ENCODE measurements around the gene FREY1.
A peak's percentile ranks its signal among the peaks of the same experiment; 100 is the strongest.

The FREY1 gene

DNA sequence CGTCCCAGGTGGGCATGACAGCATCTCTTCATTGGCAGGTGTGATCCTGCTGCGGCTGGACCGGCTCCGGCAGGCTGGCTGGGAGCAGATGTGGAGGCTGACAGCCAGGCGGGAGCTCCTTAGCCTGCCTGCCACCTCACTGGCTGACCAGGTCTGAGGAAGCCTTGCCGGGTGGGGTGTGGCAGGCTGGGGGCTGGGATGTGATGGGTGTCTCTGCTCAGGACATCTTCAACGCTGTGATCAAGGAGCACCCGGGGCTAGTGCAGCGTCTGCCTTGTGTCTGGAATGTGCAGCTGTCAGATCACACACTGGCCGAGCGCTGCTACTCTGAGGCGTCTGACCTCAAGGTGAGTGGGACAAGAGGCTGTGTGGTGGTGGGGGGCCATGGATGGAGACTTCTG lies 18.9 kb upstream of the FREY1 start:
- ATAC-seq (replicated peaks) (no peak), DNase-seq (no peak)
- Mint-ChIP-seq H3K36me3 (ENCODE audit: insufficient read depth) (peaks cover 18% of the 10 kb centered on the region), H3K27ac (no peak overlapping the region), H3K9me3 (no peaks in the 10 kb centered on the region), H3K27me3 (peaks cover 0 to 5% of the 10 kb centered on the region in 2 donors), H3K4me3 (no peak overlapping the region), H3K4me1 (ENCODE audit: low read depth in 2 of 2) (peaks cover 34 to 38% of the 10 kb centered on the region in 2 donors)

DNA sequence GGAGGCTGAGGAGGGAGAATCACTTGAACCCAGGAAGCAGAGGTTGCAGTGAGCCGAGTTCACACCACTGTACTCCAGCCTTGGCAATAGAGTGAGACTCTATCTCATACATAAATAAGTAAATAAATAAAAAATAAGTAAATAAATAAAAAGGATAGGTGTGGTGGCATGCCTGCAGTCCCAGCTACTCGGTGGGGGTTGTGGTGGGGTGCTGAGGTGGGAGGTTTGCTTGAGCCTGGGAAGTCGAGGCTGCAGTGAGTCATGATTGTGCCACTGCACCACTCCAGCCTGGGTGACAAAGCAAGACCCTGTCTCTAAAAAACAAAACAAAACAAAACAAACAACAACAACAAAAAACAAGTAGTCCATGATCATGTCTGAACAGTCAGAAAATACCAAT lies 18.5 kb upstream of the FREY1 start:
- peaks cover 30 to 39% of the 10 kb centered on the region in 2 donors for H3K4me1 Mint-ChIP-seq (ENCODE audit: low read depth in 2 of 2)
- H3K27ac Mint-ChIP-seq: peak overlapping the region in 1 of 2 donors; percentile 41
- H3K36me3 Mint-ChIP-seq (ENCODE audit: insufficient read depth): peaks cover 17% of the 10 kb centered on the region
- DNase-seq (no peak), ATAC-seq (replicated peaks) (no peak)
- H3K27me3 Mint-ChIP-seq: peaks cover 0 to 5% of the 10 kb centered on the region in 2 donors
- no peak overlapping the region for H3K4me3 Mint-ChIP-seq
- no peaks in the 10 kb centered on the region for H3K9me3 Mint-ChIP-seq

DNA sequence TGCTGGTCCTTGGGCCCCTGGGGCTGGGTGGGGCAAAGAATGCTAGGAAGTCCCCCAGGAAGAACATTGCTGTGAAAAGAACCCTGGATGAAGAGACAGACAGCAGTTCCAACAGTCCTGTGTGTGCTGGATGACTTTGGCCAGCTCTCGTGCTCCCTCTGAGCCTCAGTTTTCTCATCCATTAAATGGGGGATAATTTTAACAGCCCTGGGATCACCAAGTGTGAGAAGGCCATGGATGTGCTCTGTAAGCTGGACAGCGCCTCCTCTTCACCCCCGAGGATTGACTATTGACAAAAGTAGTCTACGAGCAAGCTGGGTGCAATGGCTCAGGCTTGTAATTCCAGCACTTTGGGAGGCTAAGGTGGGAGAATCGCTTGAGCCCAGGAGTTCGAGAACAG lies 17.9 kb upstream of the FREY1 start:
- H3K27me3 Mint-ChIP-seq: peaks cover 0 to 5% of the 10 kb centered on the region in 2 donors
- no peaks in the 10 kb centered on the region for H3K9me3 Mint-ChIP-seq
- H3K27ac Mint-ChIP-seq: peak overlapping the region in 1 of 2 donors; percentile 41
- ATAC-seq (replicated peaks) (no peak), DNase-seq (no peak)
- peaks cover 26 to 36% of the 10 kb centered on the region in 2 donors for H3K4me1 Mint-ChIP-seq (ENCODE audit: low read depth in 2 of 2)
- H3K4me3 Mint-ChIP-seq: peak overlapping the region; percentile 69 to 74
- peaks cover 12% of the 10 kb centered on the region for H3K36me3 Mint-ChIP-seq (ENCODE audit: insufficient read depth)

DNA sequence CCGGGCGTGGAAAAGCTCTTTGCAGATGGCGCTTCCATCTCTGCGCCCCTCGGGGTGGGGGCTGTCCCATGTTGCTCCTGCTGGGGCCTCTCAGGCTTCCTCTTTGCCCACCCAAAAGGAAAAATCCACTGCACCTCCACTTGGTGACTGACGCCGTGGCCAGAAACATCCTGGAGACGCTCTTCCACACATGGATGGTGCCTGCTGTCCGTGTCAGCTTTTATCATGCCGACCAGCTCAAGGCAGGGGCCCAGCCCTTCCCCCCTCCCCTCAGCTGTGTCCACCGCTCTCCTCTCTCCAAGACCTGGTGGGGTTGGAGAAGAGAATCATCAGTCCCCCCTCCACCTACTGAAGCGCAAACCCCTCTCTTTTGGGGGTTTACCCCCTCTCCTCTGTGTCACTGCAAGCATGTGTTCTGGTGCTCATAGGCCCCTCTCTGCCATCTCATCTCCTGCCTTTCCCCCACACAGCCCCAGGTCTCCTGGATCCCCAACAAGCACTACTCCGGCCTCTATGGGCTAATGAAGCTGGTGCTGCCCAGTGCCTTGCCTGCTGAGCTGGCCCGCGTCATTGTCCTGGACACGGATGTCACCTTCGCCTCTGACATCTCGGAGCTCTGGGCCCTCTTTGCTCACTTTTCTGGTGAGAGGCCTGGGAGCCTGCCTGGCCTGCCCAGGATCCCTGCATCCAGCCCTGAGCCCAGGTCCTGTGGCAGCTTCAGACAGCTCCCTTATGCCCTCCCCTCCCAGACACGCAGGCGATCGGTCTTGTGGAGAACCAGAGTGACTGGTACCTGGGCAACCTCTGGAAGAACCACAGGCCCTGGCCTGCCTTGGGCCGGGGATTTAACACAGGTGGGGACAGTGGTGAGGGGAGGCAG lies 17.2 kb upstream of the FREY1 start:
- Mint-ChIP-seq H3K27ac (peak overlapping the region; percentile 28 to 41), H3K4me1 (ENCODE audit: low read depth in 2 of 2) (peaks cover 29 to 38% of the 10 kb centered on the region in 2 donors), H3K9me3 (no peaks in the 10 kb centered on the region), H3K4me3 (peak overlapping the region; percentile 69 to 74), H3K27me3 (peaks cover 0 to 5% of the 10 kb centered on the region in 2 donors), H3K36me3 (ENCODE audit: insufficient read depth) (peaks cover 12% of the 10 kb centered on the region)
- no peak for ATAC-seq (replicated peaks)
- no peak for DNase-seq

DNA sequence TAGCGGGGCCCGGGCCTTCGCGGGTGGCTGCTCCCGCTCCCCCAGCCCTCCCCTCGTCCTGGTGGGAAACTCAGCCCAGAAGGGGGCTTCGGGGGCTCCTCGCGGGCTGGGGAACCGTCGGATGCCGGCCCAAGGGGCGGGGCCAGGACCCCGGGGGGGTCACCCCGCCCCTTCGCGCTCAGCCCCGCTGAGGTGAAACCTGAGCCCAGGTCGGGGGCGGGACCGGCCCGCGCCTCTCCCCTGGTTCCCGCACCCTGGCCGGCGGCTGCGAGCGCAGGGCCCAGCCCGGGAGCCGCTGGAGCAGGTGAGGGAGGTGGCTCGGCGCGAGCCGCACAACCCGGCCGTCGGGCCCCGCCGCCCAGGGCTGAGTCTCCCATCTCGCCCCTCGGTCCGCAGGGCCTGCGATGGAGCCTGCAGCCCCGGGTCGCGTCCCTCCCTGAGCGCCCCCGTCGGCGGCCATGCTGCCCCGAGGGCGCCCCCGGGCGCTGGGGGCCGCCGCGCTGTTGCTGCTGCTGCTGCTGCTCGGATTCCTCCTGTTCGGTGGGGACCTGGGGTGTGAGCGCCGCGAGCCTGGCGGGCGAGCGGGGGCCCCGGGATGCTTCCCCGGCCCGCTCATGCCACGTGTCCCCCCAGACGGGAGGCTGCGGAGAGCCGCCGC lies 15.5 kb upstream of the FREY1 start, which contains the start of gene LARGE2:
Gene LARGE2 (plus strand): TSS at position 232 of the 658 bp plus-strand sequence. CDS start 227 bp downstream, at position 459.
- no peaks in the 10 kb centered on the region for H3K9me3 Mint-ChIP-seq
- peak within 1 kb of the TSS; percentile 79 to 85 for H3K4me3 Mint-ChIP-seq
- H3K36me3 Mint-ChIP-seq (ENCODE audit: insufficient read depth): peaks cover 15% of the 10 kb centered on the region
- peaks cover 0 to 5% of the 10 kb centered on the region in 2 donors for H3K27me3 Mint-ChIP-seq
- no peak for DNase-seq
- peaks cover 35 to 45% of the 10 kb centered on the region in 2 donors for H3K4me1 Mint-ChIP-seq (ENCODE audit: low read depth in 2 of 2)
- ATAC-seq (replicated peaks): no peak
- peak within 1 kb of the TSS in 1 of 2 donors; percentile 88 for H3K27ac Mint-ChIP-seq

DNA sequence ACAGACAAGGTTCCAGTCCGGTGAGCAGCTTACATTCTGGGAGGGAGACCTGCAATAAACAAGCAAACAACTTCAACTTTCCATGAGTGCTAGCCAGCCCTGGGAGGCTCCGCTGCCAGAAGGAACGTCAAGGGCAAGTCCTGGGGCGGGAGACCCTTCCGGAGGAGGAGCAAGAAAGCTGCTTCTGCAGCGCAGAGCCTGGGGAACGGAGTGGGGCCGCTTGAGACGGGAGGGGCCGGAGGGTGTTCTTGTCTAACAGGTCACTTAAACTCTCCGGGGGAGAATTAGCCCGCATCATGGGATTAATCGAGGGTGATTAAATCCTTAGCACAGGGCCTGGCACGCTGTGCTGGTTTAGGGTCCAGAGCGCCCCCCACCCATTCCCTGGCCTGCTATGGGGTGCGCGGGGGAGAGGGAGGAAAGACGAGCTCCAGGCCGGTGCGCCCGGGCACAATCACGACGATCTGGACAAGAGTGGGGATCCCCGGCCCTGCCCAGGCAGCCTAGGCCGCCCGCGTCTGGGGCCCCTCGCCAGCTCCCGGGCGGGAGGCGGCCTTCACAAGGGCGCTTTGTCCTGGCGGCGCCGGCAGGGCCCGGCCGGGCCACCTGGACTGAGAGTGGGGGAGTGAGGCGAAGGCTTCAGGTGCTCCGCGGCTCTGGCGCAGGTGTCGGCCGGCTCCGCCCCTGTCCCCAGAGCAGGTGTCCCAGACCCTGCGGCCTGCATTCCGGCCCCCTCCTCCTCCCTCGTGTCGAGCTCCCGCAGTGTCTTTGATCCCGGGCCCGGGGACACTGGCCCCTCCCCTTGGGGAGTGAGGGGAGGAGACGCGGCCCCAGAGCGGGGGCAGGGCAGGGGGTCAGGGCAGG lies 14.7 kb upstream of the FREY1 start:
- peaks cover 0 to 5% of the 10 kb centered on the region in 2 donors for H3K27me3 Mint-ChIP-seq
- H3K36me3 Mint-ChIP-seq (ENCODE audit: insufficient read depth): peaks cover 19% of the 10 kb centered on the region
- ATAC-seq (replicated peaks): no peak
- peak overlapping the region in 1 of 2 donors; percentile 88 for H3K27ac Mint-ChIP-seq
- peaks cover 31 to 41% of the 10 kb centered on the region in 2 donors for H3K4me1 Mint-ChIP-seq (ENCODE audit: low read depth in 2 of 2)
- no peaks in the 10 kb centered on the region for H3K9me3 Mint-ChIP-seq
- no peak for DNase-seq
- H3K4me3 Mint-ChIP-seq: peak overlapping the region; percentile 75 to 82

DNA sequence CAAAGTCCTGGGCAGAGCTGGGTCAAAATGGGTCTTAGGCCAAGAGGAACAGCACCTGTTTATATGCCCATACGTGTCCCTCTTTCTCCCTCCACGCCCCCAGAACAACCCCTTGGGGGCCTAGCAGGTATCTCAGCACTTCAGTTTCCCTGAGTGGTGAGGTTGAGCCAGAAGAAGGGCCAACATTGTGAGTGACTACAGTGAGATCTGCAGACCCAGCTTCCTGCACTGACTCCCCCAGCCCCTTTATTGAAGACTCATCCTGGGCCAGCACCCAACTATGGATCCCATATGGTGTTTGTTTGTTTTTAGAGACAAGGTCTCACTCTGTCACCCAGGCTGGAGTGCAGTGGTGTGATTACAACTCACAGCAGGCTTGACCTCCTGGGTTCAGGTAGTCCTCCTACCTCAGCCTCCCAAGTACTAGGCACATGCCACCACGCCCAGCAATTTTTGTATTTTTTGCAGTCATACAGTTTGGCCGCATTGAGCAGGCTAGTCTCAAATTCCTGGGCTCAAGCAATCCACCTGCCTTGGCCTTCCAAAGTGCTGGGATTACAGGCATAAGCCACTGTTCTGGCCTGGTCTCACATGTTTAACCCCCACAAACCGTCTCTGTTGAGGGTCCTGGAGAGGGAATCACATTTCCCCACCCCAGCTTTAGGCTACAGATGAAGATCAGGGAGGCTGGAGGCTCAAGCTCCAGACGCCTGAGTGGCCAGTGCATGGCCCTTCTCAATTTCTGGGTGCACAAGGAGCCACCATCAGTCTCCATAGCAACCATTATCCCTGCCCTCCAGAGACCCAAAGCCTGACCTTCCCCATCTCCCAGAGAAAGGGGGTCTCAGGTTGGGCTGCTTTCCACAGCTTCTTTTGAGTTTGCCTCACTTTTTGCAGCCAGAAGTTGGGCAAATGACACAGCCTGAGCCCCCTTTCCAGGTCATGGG lies 13.7 kb upstream of the FREY1 start:
- Mint-ChIP-seq H3K4me3 (peak overlapping the region; percentile 75 to 85), H3K9me3 (no peaks in the 10 kb centered on the region), H3K36me3 (ENCODE audit: insufficient read depth) (peaks cover 17% of the 10 kb centered on the region), H3K4me1 (ENCODE audit: low read depth in 2 of 2) (peaks cover 40 to 49% of the 10 kb centered on the region in 2 donors), H3K27ac (peak overlapping the region in 1 of 2 donors; percentile 88), H3K27me3 (peaks cover 0 to 5% of the 10 kb centered on the region in 2 donors)
- no peak for ATAC-seq (replicated peaks)
- DNase-seq: no peak

DNA sequence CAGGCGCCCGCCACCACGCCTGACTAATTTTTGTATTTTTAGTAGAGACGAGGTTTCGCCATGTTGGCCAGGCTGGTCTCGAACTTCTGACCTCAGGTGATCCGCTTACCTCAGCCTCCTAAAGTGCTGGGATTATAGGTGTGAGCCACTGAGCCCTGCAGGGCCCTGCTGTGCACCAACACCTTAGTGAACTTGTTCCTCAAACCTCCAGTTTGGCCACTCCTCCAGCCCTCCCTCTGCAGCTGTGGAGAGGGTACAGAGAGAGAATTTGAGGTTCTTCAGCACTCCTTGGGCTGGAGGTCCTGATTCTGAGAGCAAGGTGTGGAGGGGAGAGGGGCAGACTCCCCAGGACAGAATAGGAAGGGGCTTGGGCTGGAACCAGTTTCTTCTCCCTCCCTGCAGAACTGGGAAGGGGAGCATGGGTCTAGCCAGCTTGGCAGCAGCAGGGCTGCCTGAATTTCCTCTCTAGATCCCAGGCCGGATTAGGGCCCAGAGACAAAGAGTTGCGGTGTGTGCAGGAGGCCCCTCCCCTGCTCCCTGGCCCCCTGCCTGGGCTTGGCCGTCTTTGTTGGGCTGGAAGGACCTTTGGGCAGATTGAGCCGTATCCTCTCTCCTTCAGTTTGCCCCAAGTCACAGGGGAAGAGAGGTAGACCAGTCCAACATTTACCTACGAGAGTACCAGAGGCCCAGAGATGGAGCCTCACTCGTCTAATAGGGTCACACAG lies 12.9 kb upstream of the FREY1 start:
- H3K27me3 Mint-ChIP-seq: peaks cover 0 to 5% of the 10 kb centered on the region in 2 donors
- DNase-seq (no peak), ATAC-seq (replicated peaks) (no peak)
- peak overlapping the region; percentile 85 to 88 for H3K4me3 Mint-ChIP-seq
- peaks cover 22% of the 10 kb centered on the region for H3K36me3 Mint-ChIP-seq (ENCODE audit: insufficient read depth)
- H3K4me1 Mint-ChIP-seq (ENCODE audit: low read depth in 2 of 2): peaks cover 44 to 56% of the 10 kb centered on the region in 2 donors
- no peaks in the 10 kb centered on the region for H3K9me3 Mint-ChIP-seq
- H3K27ac Mint-ChIP-seq: peak overlapping the region in 1 of 2 donors; percentile 95

DNA sequence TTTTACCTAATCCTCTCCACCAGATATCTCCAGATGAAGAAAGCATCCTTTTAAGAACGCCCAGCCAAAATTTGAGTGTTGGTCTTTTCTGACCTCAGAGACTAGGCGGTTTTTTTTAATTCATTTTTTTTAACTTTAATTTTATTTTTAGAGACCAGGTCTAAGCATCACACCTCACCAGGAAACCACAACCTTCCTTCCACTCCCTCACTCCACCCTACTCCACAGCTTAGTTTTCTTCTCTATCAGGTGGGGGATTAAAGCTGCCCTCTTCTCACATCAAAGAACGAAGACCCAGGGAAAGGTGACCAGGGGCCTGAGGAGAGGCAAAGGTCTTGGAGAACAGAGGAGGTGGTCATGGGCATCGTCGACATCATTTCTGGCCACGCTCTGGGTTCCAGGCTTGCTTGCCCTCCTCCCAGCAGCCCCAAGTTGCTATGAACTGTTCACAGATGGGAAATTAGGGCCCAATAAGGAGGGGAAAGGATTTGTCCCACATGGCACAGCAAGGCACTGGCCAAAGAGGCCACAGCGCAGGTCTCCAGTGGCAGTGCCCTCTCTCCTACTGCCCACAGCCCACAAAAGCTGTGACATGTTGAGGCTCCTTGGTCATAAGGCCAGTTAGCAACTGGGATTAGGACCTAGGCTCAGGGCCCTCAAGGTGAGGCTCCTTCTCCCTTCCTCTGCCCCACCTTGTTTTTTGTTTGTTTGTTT lies 12.0 kb upstream of the FREY1 start:
- ATAC-seq (replicated peaks) (no peak), DNase-seq (no peak)
- H3K36me3 Mint-ChIP-seq (ENCODE audit: insufficient read depth): peaks cover 22% of the 10 kb centered on the region
- peaks cover 0 to 1% of the 10 kb centered on the region in 2 donors for H3K27me3 Mint-ChIP-seq
- peak overlapping the region; percentile 91 to 95 for H3K27ac Mint-ChIP-seq
- H3K4me3 Mint-ChIP-seq: peak overlapping the region; percentile 85 to 88
- no peaks in the 10 kb centered on the region for H3K9me3 Mint-ChIP-seq
- peaks cover 40 to 51% of the 10 kb centered on the region in 2 donors for H3K4me1 Mint-ChIP-seq (ENCODE audit: low read depth in 2 of 2)

DNA sequence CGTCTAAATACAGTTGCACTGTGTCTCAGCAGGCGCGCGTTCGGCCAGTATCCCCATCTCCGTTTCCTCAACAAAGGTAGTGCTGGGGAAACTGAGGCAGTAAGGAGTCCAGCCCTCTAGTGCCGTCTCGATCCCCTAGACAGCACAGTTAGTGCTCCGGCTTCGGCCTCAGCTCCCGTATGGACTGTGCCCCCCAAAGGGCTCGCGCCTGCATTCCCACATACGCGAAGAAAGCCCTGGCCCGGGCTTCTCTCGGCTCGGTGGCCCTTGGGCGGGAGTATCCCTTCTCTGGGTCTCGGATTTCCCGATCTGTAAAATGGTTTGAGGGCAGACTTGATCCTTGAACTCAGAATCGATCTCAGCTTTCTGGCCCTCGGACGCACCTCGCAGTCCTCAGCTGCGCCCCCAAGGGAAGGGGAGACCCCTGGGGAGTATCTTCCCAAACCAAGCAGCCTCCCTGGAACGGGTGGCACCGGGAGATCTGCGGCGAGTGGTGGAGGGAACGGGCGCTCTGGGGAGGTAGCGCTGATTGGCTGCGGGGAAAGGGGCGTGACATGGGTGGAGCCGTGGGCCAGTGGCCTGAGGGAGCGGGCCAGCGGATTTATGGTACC lies 11.4 kb upstream of the FREY1 start:
- peaks cover 38 to 52% of the 10 kb centered on the region in 2 donors for H3K4me1 Mint-ChIP-seq (ENCODE audit: low read depth in 2 of 2)
- peaks cover 27% of the 10 kb centered on the region for H3K36me3 Mint-ChIP-seq (ENCODE audit: insufficient read depth)

More for the DNA sequence above, 11.4 kb upstream of the FREY1 start:
- DNase-seq (no peak), ATAC-seq (replicated peaks) (no peak)
- Mint-ChIP-seq H3K9me3 (no peaks in the 10 kb centered on the region), H3K27me3 (no peaks in the 10 kb centered on the region), H3K4me3 (peak overlapping the region; percentile 85 to 88), H3K27ac (peak overlapping the region; percentile 91 to 95)
